ENCODE data around the gene SNRNP70. TPM values are rescaled to one million over a fixed set of nuclear protein-coding genes. Genes with fewer than 3 reads are reported as not detected.

Gene SNRNP70
- total RNA-seq, 2 experiments from 2014 or later: 181 to 392 TPM

DNA sequence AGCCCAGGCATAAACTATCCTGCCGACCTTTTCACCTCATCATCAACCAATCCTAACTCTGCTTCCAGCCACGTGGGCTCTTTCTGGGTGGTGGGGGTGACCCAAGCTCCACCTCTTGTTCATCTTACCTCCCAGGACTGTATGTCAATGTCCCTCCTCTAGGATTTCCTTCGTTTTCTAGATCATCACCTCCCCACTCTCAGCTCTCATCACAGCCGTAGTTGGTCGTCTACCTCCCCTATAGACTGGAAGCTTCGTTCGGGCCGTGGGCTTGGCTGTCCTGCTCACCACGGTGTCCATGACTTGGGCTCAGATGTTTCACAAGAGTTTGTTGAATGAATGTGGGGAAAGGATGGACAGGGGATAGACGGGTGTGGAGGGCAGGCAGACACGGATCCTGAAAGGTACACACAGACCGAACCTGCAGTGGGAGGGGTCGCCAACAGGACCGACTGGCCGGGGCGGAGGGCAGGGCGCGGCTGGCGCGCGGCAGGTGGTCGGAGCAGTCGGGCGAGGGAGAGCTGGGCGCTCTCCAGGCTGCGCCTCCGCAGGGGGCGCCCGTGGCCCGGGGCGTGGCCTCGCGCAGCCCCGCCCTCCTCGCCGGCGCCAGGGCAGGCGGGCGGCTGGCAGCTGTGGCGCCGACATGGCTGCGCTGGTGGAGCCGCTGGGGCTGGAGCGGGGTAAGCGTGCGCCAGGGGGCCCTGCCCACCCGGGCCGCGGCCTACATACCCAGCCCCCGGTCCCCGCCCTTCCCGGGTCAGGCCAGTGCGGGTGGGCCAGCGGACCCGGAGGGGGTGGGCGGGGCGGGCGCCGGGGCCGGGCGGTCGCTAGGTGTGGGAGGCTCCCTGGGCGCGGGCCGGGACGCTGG, 28.7 kb downstream of the SNRNP70 start, which contains the start of gene LIN7B:
TSS of gene LIN7B (plus strand) at position 609 of the 868 bp plus-strand sequence. CDS start at position 644, 35 bp downstream.
- Histone ChIP-seq H3K4me3 (ENCODE audit: low read depth, low read length, poor library complexity, severe bottlenecking) (peak within 1 kb of the TSS; percentile 72), H2AFZ (ENCODE audit: low read length) (peak within 1 kb of the TSS; percentile 90), H3K9me2 (ENCODE audit: insufficient read depth, low read length) (no peaks in the 10 kb centered on the region), H3K4me2 (ENCODE audit: low read length) (peak within 1 kb of the TSS; percentile 88), H3K4me1 (ENCODE audit: insufficient read depth, low read length, poor library complexity, severe bottlenecking) (peaks cover 20% of the 10 kb centered on the region), H3K27ac (ENCODE audit: low read depth, low read length, poor library complexity, severe bottlenecking) (no peak within 1 kb of the TSS), H3K79me2 (ENCODE audit: insufficient read depth, low read depth, low read length) (no peaks in the 10 kb centered on the region), H4K20me1 (ENCODE audit: insufficient read depth, low read length) (no peaks in the 10 kb centered on the region), H3K9me3 (ENCODE audit: low read length) (no peaks in the 10 kb centered on the region), H3K36me3 (ENCODE audit: insufficient read depth, low read length) (peaks cover 10% of the 10 kb centered on the region)
- peak; percentile 83 for DNase-seq (ENCODE audit: low spot score)
- CTCF ChIA-PET (ENCODE audit: unreplicated experiment): interaction anchor here (0.6 to 1.6 kb wide), 2 partner anchors 35 to 85 kb away, joined by 3 to 5 read pairs; no protein-coding TSS in a partner anchor
- intact Hi-C loops (cut with micrococcal nuclease; ENCODE audit: unreplicated experiment): no loop called here
- TF ChIP-seq EZH2phosphoT487 (IDR thresholded peaks at IDR 0.05; ENCODE audit: borderline replicate concordance, low read depth, low read length): no peak
- TF ChIP-seq, protein P1, sequence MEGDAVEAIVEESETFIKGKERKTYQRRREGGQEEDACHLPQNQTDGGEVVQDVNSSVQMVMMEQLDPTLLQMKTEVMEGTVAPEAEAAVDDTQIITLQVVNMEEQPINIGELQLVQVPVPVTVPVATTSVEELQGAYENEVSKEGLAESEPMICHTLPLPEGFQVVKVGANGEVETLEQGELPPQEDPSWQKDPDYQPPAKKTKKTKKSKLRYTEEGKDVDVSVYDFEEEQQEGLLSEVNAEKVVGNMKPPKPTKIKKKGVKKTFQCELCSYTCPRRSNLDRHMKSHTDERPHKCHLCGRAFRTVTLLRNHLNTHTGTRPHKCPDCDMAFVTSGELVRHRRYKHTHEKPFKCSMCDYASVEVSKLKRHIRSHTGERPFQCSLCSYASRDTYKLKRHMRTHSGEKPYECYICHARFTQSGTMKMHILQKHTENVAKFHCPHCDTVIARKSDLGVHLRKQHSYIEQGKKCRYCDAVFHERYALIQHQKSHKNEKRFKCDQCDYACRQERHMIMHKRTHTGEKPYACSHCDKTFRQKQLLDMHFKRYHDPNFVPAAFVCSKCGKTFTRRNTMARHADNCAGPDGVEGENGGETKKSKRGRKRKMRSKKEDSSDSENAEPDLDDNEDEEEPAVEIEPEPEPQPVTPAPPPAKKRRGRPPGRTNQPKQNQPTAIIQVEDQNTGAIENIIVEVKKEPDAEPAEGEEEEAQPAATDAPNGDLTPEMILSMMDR (conservative IDR thresholded peaks at IDR 0.05; ENCODE audit: low read length): peak; percentile 67
- BruUV-seq (replicated peaks): no TSS peak
- POLR2A ChIA-PET: interaction anchor here (0.6 to 2.0 kb wide), 2 partner anchors 14 to 85 kb away, joined by 3 to 7 read pairs; no protein-coding TSS in a partner anchor

DNA sequence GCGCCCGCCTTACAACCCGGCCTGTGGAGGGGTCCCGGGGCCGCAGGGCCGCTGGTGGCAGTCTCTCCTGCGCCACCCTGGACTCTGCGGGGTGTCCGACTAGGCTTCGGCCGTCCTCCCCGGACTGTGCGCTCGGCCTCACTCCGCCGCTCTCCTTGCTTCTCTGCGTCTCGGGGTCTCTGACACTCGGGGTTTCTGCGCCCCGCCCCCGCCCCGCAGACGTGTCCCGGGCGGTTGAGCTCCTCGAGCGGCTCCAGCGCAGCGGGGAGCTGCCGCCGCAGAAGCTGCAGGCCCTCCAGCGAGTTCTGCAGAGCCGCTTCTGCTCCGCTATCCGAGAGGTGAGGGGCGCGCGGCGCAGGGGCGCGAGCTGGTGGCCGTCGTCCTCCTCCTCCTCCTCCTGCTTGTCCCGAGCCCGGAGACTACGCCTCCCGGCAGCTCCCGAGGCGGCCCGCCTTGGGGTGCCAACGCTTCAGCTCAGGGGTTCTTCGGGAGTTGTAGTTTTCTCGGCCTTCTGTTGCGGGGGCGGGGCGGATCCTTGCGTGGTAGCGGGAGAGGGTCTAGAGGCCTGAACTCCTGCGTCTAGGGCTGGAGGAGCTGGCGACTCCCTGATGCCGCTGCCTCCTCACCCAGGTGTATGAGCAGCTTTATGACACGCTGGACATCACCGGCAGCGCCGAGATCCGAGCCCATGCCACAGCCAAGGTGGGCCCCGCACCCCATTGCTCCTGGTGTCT, 29.5 kb downstream of the SNRNP70 start:
- Histone ChIP-seq H3K79me2 (ENCODE audit: insufficient read depth, low read depth, low read length) (no peaks in the 10 kb centered on the region), H4K20me1 (ENCODE audit: insufficient read depth, low read length) (no peaks in the 10 kb centered on the region), H3K9me3 (ENCODE audit: low read length) (no peaks in the 10 kb centered on the region), H3K36me3 (ENCODE audit: insufficient read depth, low read length) (peaks cover 2% of the 10 kb centered on the region; the same call in 1 of the 2 replicates), H3K4me3 (ENCODE audit: low read depth, low read length, poor library complexity, severe bottlenecking) (peak overlapping the region; percentile 72), H3K9me2 (ENCODE audit: insufficient read depth, low read length) (no peaks in the 10 kb centered on the region), H3K27ac (ENCODE audit: low read depth, low read length, poor library complexity, severe bottlenecking) (no peak overlapping the region), H3K4me1 (ENCODE audit: insufficient read depth, low read length, poor library complexity, severe bottlenecking) (peaks cover 23% of the 10 kb centered on the region), H3K4me2 (ENCODE audit: low read length) (peak overlapping the region; percentile 88), H2AFZ (ENCODE audit: low read length) (no peak overlapping the region; the same call in 1 of the 2 replicates)
- CTCF ChIA-PET (ENCODE audit: unreplicated experiment): interaction anchor here (1.6 kb wide), 1 partner anchor 84 kb away, joined by 5 read pairs; no protein-coding TSS in a partner anchor
- TF ChIP-seq EZH2phosphoT487 (IDR thresholded peaks at IDR 0.05; ENCODE audit: borderline replicate concordance, low read depth, low read length): no peak
- TF ChIP-seq, protein P1 (conservative IDR thresholded peaks at IDR 0.05; ENCODE audit: low read length): no peak
- POLR2A ChIA-PET: interaction anchor here (0.6 to 2.0 kb wide), 2 partner anchors 13 to 84 kb away, joined by 3 to 7 read pairs; no protein-coding TSS in a partner anchor
- intact Hi-C loops (cut with micrococcal nuclease; ENCODE audit: unreplicated experiment): loop anchor here (5.0 kb wide), 1 partner anchor 93 kb away; no protein-coding TSS in a partner anchor
- no TSS peak for BruUV-seq (replicated peaks)
- DNase-seq (ENCODE audit: low spot score): peak; percentile 25
